H1 (cell line): ENCODE results near the gene SLC13A3. TPM values are rescaled to one million over a fixed set of nuclear protein-coding genes. Genes with fewer than 3 reads are reported as not detected.

Experiments used
- CREB1 ChIP-seq: IDR thresholded peaks from 2 replicates; pipeline ENCODE4 v1.6.1; 2012; ENCODE audit warnings: inconsistent platforms
- FOSL1 ChIP-seq: IDR thresholded peaks from 2 replicates; pipeline ENCODE4 v1.6.1; 2011; ENCODE audit warnings: mild to moderate bottlenecking, low read depth, low read length, moderate library complexity; ENCODE audit not compliant: insufficient read depth
- JUN ChIP-seq: IDR thresholded peaks from 2 replicates; pipeline ENCODE4 v1.6.1; 2011; ENCODE audit warnings: low read depth, mild to moderate bottlenecking, improper control_type of control experiment, low read length
- PHF8 ChIP-seq: fragments of 200-600 bp; sonication (generic); conservative IDR thresholded peaks from 2 replicates; pipeline ENCODE4 v1.7.1; 2012; ENCODE audit warnings: low read depth, mild to moderate bottlenecking, inconsistent platforms, low read length, moderate library complexity
- RFX5 ChIP-seq: IDR thresholded peaks from 2 replicates; pipeline ENCODE4 v1.6.1; 2011; ENCODE audit warnings: low read depth, low read length, improper control_type of control experiment, borderline replicate concordance
- SIRT6 ChIP-seq: IDR thresholded peaks from one replicate; pipeline ENCODE4 v1.7.1; 2012; ENCODE audit warnings: low read length, inconsistent platforms
- SP1 ChIP-seq: IDR thresholded peaks from 2 replicates; pipeline ENCODE4 v1.6.1; 2011; ENCODE audit warnings: low read depth, low read length
- TAF7 ChIP-seq: optimal IDR thresholded peaks from 2 replicates; pipeline ENCODE3; 2011; ENCODE audit warnings: low read depth, mild to moderate bottlenecking, inconsistent platforms, low read length, moderate library complexity, borderline replicate concordance
- USF2 ChIP-seq: IDR thresholded peaks from 2 replicates; pipeline ENCODE4 v1.6.1; 2011; ENCODE audit warnings: low read length, improper control_type of control experiment
- polyA plus RNA-seq, 7 experiments: library from polyadenylated mRNA; depleted of rRNA in 3 of 7; stranded (reverse) in 5 of 7; unstranded in 2 of 7; fragments of >200 nt in 5 of 7; fragments of 200-250 nt in 2 of 7; gene quantifications; 1 replicate in 5 of 7; 2 replicates in 1 of 7; 4 replicates in 1 of 7; pipeline versions ENCODE4 v1.2.1 to v1.2.3, GENCODE V29; 2011 to 2013; ENCODE audit warnings: missing spikeins in 2 of 7, mixed read lengths in 2 of 7
- total RNA-seq: library from RNA; stranded (reverse); fragmentation: NEBNext Ultra II Directional; extraction: Animal tissue kit (Norgen Biotek cat#: 25700); gene quantifications from 2 replicates; pipeline ENCODE4 v1.2.1, GENCODE V29; 2021

The SLC13A3 gene
- total and polyA plus RNA-seq, 2 of the 8 experiments (the other 6 are each of a cell fraction or from before 2014, with no cell fraction given), result 9.4 to 12.6 TPM

DNA sequence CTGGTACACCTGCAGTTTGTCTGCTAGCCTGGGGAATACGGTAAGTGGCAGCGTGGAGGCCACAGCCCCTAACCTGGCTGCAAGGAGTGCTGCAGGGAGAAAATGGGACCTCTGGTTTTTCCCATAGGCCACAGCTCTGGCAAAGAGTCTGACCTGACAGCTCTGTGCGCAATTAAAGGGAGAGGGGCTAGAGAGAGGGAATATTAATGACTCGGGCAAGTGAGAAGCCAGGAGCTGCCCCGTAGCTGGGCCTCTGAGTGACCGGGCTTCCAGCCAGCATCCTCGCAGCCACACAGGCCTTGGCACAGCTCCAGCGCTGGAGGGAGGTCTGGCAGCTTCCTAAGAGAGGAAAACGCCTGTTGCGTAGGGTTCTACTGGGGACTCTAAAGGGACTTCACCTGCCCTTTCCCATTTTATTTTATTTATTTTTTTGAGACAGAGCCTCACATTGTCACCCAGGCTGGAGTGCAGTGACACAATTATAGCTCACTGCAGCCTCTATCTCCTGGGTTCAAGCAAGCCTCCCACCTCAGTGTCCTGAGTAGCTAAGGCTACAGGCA lies 82.6 kb downstream of the SLC13A3 start (continued):
- TF ChIP-seq SIRT6 (no peak), CREB1 (no peak), USF2 (no peak), PHF8 (no peak), FOSL1 (no peak), JUN (no peak), SP1 (no peak), TAF7 (no peak), RFX5 (no peak)
